Neural crest cell (in vitro differentiated cells): ENCODE data around the gene SCO1. TPM values are rescaled to one million over a fixed set of nuclear protein-coding genes. Genes with fewer than 3 reads are reported as not detected.

Source experiments
- DNase-seq: peaks from one replicate; pipeline ENCODE4 v3.0.0; 2021; ENCODE audit warnings: low read depth, mixed read lengths, low spot score
- H3K27ac Mint-ChIP-seq: one replicate; pipeline ENCODE4 v1.8.0; 2021; ENCODE audit warnings: mild to moderate bottlenecking, mixed read lengths; ENCODE audit not compliant: unreplicated experiment
- H3K27me3 Mint-ChIP-seq: 2 replicates; pipeline ENCODE4 v1.8.0; 2021; ENCODE audit warnings: low read depth, mild to moderate bottlenecking, mixed read lengths
- H3K36me3 Mint-ChIP-seq: 2 replicates; pipeline ENCODE4 v1.8.0; 2021; ENCODE audit warnings: low read depth, mild to moderate bottlenecking, mixed read lengths
- H3K4me1 Mint-ChIP-seq: 2 replicates; pipeline ENCODE4 v1.8.0; 2021; ENCODE audit warnings: mixed read lengths
- H3K4me3 Mint-ChIP-seq: one replicate; pipeline ENCODE4 v1.8.0; 2021; ENCODE audit warnings: mild to moderate bottlenecking, mixed read lengths
- H3K9me3 Mint-ChIP-seq: 2 replicates; pipeline ENCODE4 v1.8.0; 2021; ENCODE audit warnings: mixed read lengths
- total RNA-seq: library from RNA; stranded (reverse); gene quantifications from 2 replicates; pipeline ENCODE4 v1.2.1, GENCODE V29; 2021
- TF ChIP-seq, protein P1 (sequence below): fragments of 200-600 bp; sonication (generic); conservative IDR thresholded peaks from 2 replicates; pipeline ENCODE4 v1.5.0; 2021; ENCODE audit warnings: antibody characterized with exemption, mild to moderate bottlenecking

SCO1 gene
- total RNA-seq, 1 donor from 2014 or later, result 36.2 TPM

DNA sequence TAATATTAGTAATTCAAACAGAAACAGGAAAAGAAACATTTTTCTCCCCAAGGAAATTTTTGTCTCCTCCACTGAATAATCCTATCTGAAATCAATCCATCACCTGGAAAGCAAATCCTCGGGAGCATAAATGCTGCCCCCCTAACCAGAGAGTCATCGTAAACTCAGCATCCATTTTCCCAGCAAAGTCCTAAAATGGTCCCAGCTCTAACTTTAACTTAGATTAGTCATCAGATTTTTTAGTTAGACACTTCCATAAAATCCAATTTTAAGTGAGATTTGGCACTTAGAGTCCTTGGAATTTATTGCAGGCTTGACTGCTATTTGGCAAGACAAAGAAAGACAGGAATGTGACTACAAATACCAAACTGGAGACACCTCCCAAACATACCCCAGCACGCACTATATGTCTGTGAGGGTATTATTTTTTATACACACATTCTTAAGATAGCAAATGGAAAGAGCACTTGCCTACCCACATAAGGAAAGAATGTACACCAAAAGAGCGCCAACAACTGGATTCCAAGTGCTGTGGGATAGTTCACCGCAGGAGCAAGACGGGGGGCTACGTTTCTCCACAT, 15.4 kb downstream of the SCO1 start:
- H3K27me3 Mint-ChIP-seq, result no peaks in the 10 kb centered on the region
- peaks cover 22% of the 10 kb centered on the region for H3K36me3 Mint-ChIP-seq
- no peak overlapping the region for H3K4me3 Mint-ChIP-seq
- no peak for DNase-seq
- no peaks in the 10 kb centered on the region for H3K9me3 Mint-ChIP-seq
- H3K4me1 Mint-ChIP-seq, result no peaks in the 10 kb centered on the region
- TF ChIP-seq, protein P1, sequence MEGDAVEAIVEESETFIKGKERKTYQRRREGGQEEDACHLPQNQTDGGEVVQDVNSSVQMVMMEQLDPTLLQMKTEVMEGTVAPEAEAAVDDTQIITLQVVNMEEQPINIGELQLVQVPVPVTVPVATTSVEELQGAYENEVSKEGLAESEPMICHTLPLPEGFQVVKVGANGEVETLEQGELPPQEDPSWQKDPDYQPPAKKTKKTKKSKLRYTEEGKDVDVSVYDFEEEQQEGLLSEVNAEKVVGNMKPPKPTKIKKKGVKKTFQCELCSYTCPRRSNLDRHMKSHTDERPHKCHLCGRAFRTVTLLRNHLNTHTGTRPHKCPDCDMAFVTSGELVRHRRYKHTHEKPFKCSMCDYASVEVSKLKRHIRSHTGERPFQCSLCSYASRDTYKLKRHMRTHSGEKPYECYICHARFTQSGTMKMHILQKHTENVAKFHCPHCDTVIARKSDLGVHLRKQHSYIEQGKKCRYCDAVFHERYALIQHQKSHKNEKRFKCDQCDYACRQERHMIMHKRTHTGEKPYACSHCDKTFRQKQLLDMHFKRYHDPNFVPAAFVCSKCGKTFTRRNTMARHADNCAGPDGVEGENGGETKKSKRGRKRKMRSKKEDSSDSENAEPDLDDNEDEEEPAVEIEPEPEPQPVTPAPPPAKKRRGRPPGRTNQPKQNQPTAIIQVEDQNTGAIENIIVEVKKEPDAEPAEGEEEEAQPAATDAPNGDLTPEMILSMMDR, result no peak
- H3K27ac Mint-ChIP-seq, result no peak overlapping the region

DNA sequence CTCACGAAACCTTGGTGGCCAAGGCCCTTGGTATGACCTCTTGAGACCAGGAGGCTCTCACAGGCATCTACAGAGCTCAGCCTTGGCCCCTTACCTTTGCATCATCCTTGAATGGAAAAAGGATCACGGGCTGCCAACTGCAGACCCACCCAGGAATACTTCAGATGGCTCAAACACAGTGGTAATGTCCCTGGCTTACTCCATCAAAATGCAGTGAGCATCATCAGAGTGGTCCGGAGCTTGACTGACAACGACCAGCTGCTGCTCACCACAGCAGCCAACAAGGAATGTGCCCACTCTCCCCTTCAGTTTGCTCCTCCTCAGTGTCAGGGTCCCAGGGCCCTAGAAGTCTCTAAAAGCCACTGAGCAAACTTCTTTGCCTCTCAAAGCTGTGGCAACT, 22.6 kb downstream of the SCO1 start:
- no peaks in the 10 kb centered on the region for H3K9me3 Mint-ChIP-seq
- peaks cover 9% of the 10 kb centered on the region for H3K36me3 Mint-ChIP-seq
- H3K4me3 Mint-ChIP-seq, result no peak overlapping the region

DNA sequence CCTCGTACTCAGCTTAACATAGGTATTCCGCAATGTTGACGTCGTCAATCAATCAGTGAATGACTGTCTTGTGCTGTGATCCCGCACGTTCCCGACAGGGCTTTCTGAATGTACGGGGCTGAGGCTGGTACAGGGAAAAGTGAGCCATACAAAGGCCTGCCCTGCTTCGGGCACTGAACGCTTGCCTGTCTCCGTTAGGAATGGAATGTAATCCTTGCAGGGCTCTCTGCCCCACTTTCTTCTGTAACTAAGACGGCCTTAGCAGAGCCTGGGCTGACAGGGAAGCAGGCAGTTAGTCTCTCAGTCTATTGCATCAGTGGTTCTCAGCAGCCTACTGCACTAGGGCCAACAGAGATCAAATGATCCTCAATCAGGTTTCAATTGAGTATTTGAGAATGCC, 24.0 kb downstream of the SCO1 start:
- Mint-ChIP-seq H3K4me1 (no peaks in the 10 kb centered on the region), H3K27me3 (no peaks in the 10 kb centered on the region), H3K36me3 (peaks cover 9% of the 10 kb centered on the region), H3K27ac (no peak overlapping the region), H3K9me3 (no peaks in the 10 kb centered on the region), H3K4me3 (no peak overlapping the region)
- no peak for DNase-seq
- TF ChIP-seq, protein P1, result no peak

More for the DNA sequence above, 22.6 kb downstream of the SCO1 start:
- TF ChIP-seq, protein P1, result no peak
- DNase-seq, result no peak
- no peaks in the 10 kb centered on the region for H3K4me1 Mint-ChIP-seq
- H3K27ac Mint-ChIP-seq, result no peak overlapping the region
- H3K27me3 Mint-ChIP-seq, result no peaks in the 10 kb centered on the region

DNA sequence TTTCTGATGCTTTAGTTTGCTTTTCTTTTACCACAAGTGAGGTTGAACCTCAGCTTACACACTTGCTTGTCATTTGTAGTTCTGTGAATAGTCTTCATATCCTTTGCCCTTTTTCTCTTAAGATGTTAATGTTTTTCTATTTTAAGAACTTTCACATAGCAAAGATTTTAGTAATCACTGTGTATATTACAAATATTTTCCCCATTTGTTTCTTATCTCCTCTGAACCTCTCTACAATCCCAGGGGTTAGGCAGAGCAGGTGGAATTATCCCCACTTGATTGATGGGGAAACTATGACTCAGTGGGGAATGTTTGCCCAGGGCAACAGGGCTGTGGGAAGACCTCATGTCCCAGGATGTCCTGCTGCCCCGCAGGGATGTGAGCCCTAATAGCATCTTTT, 28.6 kb downstream of the SCO1 start:
- DNase-seq, result no peak
- TF ChIP-seq, protein P1, result no peak
- Mint-ChIP-seq H3K27ac (no peak overlapping the region), H3K27me3 (no peaks in the 10 kb centered on the region), H3K4me1 (no peaks in the 10 kb centered on the region), H3K4me3 (no peak overlapping the region), H3K36me3 (peaks cover 10% of the 10 kb centered on the region), H3K9me3 (no peaks in the 10 kb centered on the region)

DNA sequence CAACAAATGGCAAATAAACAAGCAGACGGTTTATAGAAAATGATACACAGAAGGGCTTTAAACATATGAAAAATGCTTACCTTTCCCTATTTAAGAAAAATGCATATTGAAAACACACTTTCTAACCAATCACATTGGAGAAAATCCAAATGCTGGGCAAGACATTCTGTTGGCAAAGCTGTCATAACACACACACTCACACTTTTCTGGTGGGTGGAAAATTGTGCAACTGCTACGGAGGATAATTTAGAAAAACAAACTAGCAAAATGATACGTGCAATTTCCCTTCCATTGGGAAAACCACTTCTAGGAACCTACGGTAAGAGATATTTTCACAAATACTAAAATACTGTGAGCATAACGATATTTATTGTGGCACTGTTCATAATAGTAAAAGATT, 30.4 kb downstream of the SCO1 start:
- H3K4me1 Mint-ChIP-seq, result no peaks in the 10 kb centered on the region
- TF ChIP-seq, protein P1, result no peak
- H3K27ac Mint-ChIP-seq, result no peak overlapping the region
- H3K36me3 Mint-ChIP-seq, result peaks cover 7% of the 10 kb centered on the region
- H3K27me3 Mint-ChIP-seq, result no peaks in the 10 kb centered on the region
- H3K9me3 Mint-ChIP-seq, result no peaks in the 10 kb centered on the region
- H3K4me3 Mint-ChIP-seq, result no peak overlapping the region
- no peak for DNase-seq
